ENCODE results near the gene OR2L13. TPM values are rescaled to one million over a fixed set of nuclear protein-coding genes. Genes with fewer than 3 reads are reported as not detected.

OR2L13 gene
- total RNA-seq, 3 donors from 2014 or later (not counting 1 experiment from before 2014, with no cell fraction given) = 0.20 TPM; not detected in 2

- Histone ChIP-seq H3K27ac (ENCODE audit: low read length) (no peak overlapping the region), H3K4me1 (ENCODE audit: control insufficient read depth, insufficient read depth, low read length) (no peaks in the 10 kb centered on the region), H3K9me3 (ENCODE audit: control insufficient read depth, insufficient read depth, low read length) (no peaks in the 10 kb centered on the region), H3K4me3 (ENCODE audit: low read length) (no peak overlapping the region), H3K36me3 (ENCODE audit: control insufficient read depth, insufficient read depth, low read length) (no peaks in the 10 kb centered on the region), H3K27me3 (ENCODE audit: control insufficient read depth, insufficient read depth, low read length) (no peaks in the 10 kb centered on the region)
- ATAC-seq (no peak), DNase-seq (no peak)
- no peak for TF ChIP-seq CTCF (IDR thresholded peaks at IDR 0.05)
- intact Hi-C loops (cut with micrococcal nuclease) = no loop called here
- Mint-ChIP-seq H3K27me3 (ENCODE audit: low read depth in 2 of 2) (no peaks in the 10 kb centered on the region), H3K27ac (no peak overlapping the region), H3K9me3 (peaks cover 7 to 8% of the 10 kb centered on the region in 2 donors), H3K4me1 (no peaks in the 10 kb centered on the region), H3K36me3 (no peaks in the 10 kb centered on the region), H3K4me3 (no peak overlapping the region)
- 83% methylated on average over 1 of the region's 1 CpG for WGBS (ENCODE audit: insufficient coverage)
These were observed 45.9 kb downstream of the OR2L13 start for GRCh38 chr1:248140846-248141245.

- TF ChIP-seq CTCF (IDR thresholded peaks at IDR 0.05) = no peak
- no peak overlapping the region for H3K4me3 Mint-ChIP-seq
- intact Hi-C loops (cut with micrococcal nuclease) = no loop called here
These were observed 48.3 kb downstream of the OR2L13 start for GRCh38 chr1:248143311-248143710.

GRCh38 chr1:248144513-248145198 is 49.7 kb downstream of the OR2L13 start, which contains the start of gene OR2M5:
Gene OR2M5, plus strand, starts transcription at chr1:248145148. Its CDS starts 0 bp downstream, at chr1:248145148.
- no peaks in the 10 kb centered on the region for H3K36me3 ChIP-seq (ENCODE audit: control insufficient read depth, insufficient read depth, low read length)
- H3K4me3 ChIP-seq (ENCODE audit: low read length) = no peak within 1 kb of the TSS
- DNase-seq = no peak
- TF ChIP-seq CTCF (IDR thresholded peaks at IDR 0.05) = no peak
- Mint-ChIP-seq H3K4me1 (no peaks in the 10 kb centered on the region), H3K36me3 (no peaks in the 10 kb centered on the region), H3K27me3 (ENCODE audit: low read depth in 2 of 2) (no peaks in the 10 kb centered on the region), H3K4me3 (no peak within 1 kb of the TSS), H3K27ac (no peak within 1 kb of the TSS), H3K9me3 (peaks cover 8 to 9% of the 10 kb centered on the region in 2 donors)
- H3K4me1 ChIP-seq (ENCODE audit: control insufficient read depth, insufficient read depth, low read length) = no peaks in the 10 kb centered on the region
- H3K9me3 ChIP-seq (ENCODE audit: control insufficient read depth, insufficient read depth, low read length) = no peaks in the 10 kb centered on the region
- 100% methylated on average over 1 of the region's 3 CpGs for WGBS (ENCODE audit: insufficient coverage)
- no peaks in the 10 kb centered on the region for H3K27me3 ChIP-seq (ENCODE audit: control insufficient read depth, insufficient read depth, low read length)
- intact Hi-C loops (cut with micrococcal nuclease) = no loop called here
- H3K27ac ChIP-seq (ENCODE audit: low read length) = no peak within 1 kb of the TSS
- no peak for ATAC-seq

More at GRCh38 chr1:248143311-248143710, 48.3 kb downstream of the OR2L13 start:
- H3K36me3 ChIP-seq (ENCODE audit: control insufficient read depth, insufficient read depth, low read length) = no peaks in the 10 kb centered on the region
- ATAC-seq (no peak), DNase-seq (no peak)
- no peaks in the 10 kb centered on the region for H3K27me3 Mint-ChIP-seq (ENCODE audit: low read depth in 2 of 2)
- 64% methylated on average over 1 of the region's 1 CpG for WGBS (ENCODE audit: insufficient coverage)
- no peaks in the 10 kb centered on the region for H3K36me3 Mint-ChIP-seq
- no peaks in the 10 kb centered on the region for H3K9me3 ChIP-seq (ENCODE audit: control insufficient read depth, insufficient read depth, low read length)
- no peak overlapping the region for H3K27ac ChIP-seq (ENCODE audit: low read length)
- H3K27me3 ChIP-seq (ENCODE audit: control insufficient read depth, insufficient read depth, low read length) = no peaks in the 10 kb centered on the region
- H3K4me1 ChIP-seq (ENCODE audit: control insufficient read depth, insufficient read depth, low read length) = no peaks in the 10 kb centered on the region
- no peak overlapping the region for H3K27ac Mint-ChIP-seq
- H3K9me3 Mint-ChIP-seq = peaks cover 7 to 8% of the 10 kb centered on the region in 2 donors
- H3K4me1 Mint-ChIP-seq = no peaks in the 10 kb centered on the region
- no peak overlapping the region for H3K4me3 ChIP-seq (ENCODE audit: low read length)

Other genes starting within 250 kb of the OR2L13 start
- gene TRIM58, start 238.0 kb upstream of the OR2L13 start, total RNA-seq = 1 to 10 TPM in 2 of 3 donors, under 1 TPM in 1; 0.50 to 3.9 (median 1.9) TPM
- gene OR2W3, start 199.6 kb upstream of the OR2L13 start, total RNA-seq = 1 to 10 TPM in 1 of 3 donors, under 1 TPM in 2; 0.41 to 1.0 (median 0.65) TPM
- gene OR2T8, start 174.9 kb upstream of the OR2L13 start, total RNA-seq = not detected
- gene OR2AJ1, start 170.3 kb upstream of the OR2L13 start, total RNA-seq = not detected
- 1 to 10 TPM in 1 of 3 donors, not detected in 2; 1.1 TPM for gene OR2L8, start 146.3 kb upstream of the OR2L13 start, total RNA-seq
- gene OR2AK2, start 130.0 kb upstream of the OR2L13 start, total RNA-seq = under 1 TPM in 1 of 3 donors, not detected in 2; 0.88 TPM
- not detected for gene OR2L5, start 81.5 kb upstream of the OR2L13 start, total RNA-seq
- gene OR2L2, start 65.1 kb upstream of the OR2L13 start, total RNA-seq = under 1 TPM in 2 of 3 donors, not detected in 1; 0.18 to 0.19 TPM
- not detected for gene OR2L3, start 48.3 kb upstream of the OR2L13 start, total RNA-seq
- gene OR2M5, start 50.0 kb downstream of the OR2L13 start, total RNA-seq = not detected
- not detected for gene OR2M2, start 79.6 kb downstream of the OR2L13 start, total RNA-seq
- gene OR2M3, start 102.1 kb downstream of the OR2L13 start, total RNA-seq = not detected
- gene OR2M4, start 136.2 kb downstream of the OR2L13 start, total RNA-seq = not detected
- gene OR2T33, start 182.8 kb downstream of the OR2L13 start, total RNA-seq = not detected
- gene OR2T12, start 208.2 kb downstream of the OR2L13 start, total RNA-seq = not detected
- gene OR2M7, start 229.4 kb downstream of the OR2L13 start, total RNA-seq = not detected